HTR-8/SVneo (cell line): ENCODE data around the gene PRDM15.

Experiments
- DNase-seq: peaks from one replicate; pipeline ENCODE4 v3.0.0; 2011; ENCODE audit warnings: low spot score, mixed read lengths; ENCODE audit not compliant: insufficient read length
- FAIRE-seq: peaks from 2 replicates; lab custom pipeline; 2011; peaks lifted over from hg19 to GRCh38; lab: Jason Lieb, UNC

Gene PRDM15

DNA sequence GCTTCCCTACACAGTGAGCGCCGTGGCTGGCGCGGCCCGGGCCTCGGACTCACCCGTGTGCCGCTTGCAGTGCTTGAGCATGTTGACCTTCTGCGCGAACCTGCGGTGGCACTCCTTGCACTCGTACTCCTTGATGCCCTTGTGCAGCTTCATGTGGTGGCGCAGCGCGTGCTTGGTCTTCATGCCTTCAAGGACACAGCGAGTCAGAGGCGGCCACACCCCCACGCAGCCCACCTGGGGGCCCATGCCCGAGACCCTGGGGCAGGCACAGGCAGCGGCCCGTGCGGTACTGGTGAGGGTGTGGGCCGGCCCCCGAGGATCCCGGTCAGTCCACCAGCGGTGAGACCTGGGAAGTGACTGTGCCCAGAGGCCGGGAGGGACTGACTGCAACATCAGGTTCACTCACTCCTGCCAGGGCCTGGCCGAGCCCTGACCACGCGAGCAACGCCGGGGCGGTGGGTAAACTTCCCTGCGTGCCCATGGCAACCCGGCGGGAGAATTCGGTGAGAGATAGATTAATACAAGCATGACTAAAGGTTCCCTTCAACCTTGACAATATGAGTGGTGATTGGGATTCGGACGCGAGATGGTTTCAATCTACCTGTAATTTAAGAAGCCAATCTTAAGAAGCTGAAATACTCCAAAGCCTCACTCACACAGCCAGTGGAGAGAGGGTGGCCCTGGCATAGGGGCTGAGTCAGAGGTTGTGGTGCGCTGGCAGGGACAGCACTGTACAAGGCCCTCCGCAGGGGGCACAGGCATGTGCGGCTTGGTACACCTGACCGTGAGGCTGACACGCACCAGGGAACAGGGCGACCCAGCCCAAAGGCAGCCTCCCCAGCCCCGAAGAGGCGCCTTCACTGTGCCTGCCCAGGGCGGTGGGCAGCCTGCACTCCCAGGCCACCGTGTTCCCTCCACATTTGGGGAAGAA is 63.2 kb downstream of the PRDM15 start:
- no peak for DNase-seq
- no peak for FAIRE-seq

DNA sequence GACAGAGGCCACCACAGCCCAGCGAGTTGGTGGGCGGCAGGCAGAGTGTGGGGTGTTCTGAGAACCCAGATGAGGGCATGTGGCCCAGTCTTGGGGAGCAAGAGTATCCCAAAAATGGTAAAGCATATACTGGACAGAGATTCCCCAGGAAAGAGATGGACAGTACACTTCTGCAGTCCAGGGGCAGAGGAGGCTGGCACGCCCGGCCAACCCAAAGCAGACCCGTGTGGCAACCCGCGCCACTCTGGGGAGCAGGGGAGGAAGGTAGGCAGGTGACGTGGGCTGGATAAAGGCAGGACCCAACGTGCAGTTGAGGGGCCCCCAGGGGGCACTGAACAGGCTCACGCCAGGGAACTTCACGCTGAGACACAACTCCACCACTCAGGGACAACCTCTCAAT is 65.9 kb downstream of the PRDM15 start:
- no peak for DNase-seq
- no peak for FAIRE-seq

DNA sequence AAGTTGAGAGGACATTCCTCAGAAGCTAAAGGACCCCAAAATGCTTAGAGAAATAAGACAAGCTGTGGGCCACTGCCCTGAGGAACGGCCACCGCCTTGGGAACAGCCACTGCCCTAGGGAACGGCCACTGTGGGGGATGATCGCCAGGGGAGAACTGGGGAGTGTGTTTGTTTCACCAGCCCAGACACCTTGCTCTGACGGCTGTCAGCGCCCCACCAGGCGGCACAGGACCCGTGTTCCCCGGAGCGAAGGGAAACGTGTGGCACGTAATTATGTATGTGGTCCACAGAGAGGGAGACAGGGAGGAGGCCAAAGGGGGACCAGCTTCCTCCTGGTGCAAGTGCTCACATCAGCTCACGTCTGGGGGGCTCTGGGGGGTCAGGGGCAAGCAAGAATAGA is 66.5 kb downstream of the PRDM15 start:
- no peak for FAIRE-seq

DNA sequence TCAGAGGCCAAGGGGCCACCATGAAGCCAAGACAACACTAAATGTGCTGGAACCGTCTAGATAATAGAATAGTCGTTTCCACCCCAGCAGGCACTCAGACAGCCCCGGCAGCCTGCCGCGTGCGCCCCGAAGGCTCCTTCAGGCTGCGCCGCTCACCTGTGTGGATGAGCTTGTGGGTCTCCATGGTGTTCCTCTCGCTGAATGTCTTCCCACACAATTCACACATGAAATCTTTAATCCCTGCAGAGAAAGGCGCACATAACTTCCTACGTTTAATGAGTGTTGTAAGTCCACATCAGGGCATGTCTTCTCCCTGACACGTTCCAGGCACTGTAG is 68.6 kb downstream of the PRDM15 start:
- no peak for DNase-seq
- FAIRE-seq = no peak

More for the DNA sequence above, 66.5 kb downstream of the PRDM15 start:
- DNase-seq = no peak

DNA sequence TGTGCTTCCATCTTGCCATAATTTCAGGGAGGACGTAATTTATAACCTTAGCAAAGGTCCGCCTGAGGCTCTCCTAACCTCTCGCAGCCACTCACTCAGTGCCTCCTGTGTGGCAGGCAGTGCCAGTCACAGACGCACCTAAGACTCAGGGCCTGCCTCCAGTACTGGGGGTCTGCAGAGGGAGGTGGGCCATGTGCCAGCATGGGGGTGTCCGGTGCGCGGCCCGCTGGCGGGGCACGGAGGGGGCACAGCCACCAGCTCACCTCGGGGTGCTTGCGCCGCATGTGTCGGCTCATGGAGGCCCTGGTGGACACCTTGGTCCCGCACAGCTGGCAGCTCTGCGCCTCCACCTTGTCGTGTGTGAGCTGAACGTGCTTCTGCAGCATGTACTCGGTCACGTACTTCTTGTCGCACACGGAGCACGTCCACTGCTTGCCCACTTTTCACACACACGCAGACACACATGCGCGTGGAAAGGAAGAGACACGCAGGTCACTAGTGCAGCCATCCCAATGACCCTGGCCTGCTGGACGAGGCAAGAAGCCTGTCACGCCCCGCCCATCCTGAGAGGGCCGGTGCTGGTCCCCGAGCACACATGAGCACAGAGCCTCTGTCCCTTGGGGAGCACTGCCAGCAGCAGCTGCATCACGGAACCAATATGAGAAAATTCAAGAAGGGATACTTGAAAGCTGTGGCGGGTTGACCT is 69.1 kb downstream of the PRDM15 start:
- DNase-seq (no peak), FAIRE-seq (no peak)

DNA sequence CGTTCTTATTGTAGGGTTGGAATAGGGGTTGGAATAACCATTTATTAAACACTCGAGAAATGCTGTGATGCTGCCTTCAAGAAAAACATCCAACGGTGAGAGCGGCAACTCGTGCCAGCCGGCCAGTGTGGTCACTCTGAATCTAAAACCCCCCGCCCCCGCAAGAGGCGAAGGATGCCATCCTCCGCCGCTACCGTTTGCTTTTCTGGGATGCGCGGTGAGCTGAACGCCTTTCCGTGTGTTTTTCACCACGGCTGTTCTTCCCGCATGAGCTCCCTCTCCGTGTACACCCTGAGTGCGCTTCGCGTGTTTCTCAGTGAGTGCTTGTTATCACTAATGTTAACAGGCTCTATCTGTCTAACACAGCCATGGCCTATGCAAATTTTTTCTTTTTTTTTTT is 70.3 kb downstream of the PRDM15 start:
- DNase-seq (no peak), FAIRE-seq (no peak)

DNA sequence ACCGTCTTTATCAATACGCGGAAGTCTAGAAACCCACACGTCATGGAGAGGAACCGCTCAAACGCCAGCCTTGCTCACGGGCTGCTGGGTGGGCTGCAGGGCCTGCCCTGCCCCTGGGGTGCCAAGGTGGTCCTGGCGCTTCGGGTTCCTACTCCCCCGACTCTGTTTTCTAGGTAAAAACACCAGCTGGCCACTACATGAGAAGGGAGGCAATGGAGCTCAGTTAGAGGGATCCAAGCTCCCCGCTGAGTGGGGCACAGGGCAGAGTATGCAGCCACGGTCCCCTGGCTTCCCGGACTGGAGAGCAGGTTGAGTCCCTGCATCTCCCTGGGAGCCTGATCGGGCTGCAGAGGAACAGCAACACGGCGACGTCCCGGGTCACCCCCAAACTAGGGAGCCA is 71.0 kb downstream of the PRDM15 start:
- no peak for DNase-seq
- FAIRE-seq = no peak

DNA sequence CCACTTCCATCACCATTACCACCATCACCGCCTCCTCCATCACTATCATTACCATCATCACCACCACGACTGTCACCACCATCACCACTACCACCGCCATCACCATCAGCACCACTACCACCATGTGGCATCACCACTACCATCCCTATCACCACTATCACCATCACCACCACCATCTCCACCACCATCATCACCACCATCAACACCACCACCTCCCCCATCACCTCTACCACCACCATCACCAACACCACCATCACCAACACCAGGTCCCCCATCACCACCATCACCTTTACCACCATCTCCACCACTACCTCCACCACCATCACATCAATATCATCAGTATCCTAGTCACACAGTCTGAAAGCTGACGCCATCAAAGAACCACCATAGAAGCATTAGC is 72.4 kb downstream of the PRDM15 start:
- FAIRE-seq = no peak

DNA sequence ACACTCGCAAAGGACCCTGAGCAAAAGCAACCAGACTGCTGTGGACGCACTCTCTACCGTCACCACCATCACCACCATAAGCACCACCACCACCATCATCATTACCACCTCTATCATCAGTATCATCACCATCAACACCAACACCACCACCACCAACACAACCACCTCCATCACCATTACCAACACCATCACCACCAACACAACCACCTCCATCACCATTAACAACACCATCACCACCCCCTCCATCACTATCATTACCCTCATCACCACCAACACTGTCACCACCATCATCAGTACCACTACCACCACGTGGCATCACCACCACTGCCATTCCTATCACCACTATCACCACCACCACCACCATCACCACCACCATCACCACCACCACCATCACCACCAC is 73.5 kb downstream of the PRDM15 start:
- FAIRE-seq = peak; percentile 86

More for the DNA sequence above, 72.4 kb downstream of the PRDM15 start:
- no peak for DNase-seq

DNA sequence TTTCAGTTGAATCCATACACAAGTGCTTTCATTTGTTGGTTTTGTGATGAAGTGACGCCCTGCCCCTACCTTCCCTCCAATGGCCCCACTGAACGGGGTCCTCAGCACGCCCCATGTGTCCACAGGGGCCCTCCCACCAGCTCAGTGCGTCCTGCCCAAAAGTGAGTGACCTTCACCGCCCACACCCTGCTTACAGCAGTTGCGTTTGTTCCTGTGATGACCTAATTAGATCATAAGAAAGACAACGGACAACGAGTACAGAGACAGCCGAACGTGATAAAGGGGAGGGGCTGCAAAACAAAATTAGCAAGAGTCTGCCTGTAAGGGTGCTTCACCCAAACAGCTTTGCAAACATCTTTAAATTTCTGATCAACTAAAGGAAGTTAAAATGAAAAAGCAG is 74.1 kb downstream of the PRDM15 start:
- no peak for DNase-seq
- FAIRE-seq = no peak

More for the DNA sequence above, 73.5 kb downstream of the PRDM15 start:
- no peak for DNase-seq

DNA sequence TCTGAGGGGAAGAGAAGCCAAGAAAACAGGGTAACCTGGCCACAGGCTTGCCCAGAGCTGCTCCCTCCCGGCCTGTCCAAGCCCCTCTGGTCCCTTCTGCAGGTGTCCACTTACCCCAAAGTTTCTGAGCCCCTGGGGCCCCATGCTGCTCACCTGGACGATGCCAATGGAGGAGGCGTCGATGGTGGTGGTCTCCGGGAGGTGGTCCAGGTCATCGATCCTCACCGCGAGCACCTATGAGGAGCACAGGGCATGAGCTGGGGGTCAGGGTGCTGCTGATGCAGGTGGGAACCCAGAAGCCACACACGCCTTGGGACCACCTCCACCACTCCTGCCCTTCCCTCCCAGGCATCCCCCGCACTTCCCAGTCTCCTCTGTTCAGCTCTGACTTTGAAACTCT is 74.8 kb downstream of the PRDM15 start:
- DNase-seq (no peak), FAIRE-seq (no peak)

DNA sequence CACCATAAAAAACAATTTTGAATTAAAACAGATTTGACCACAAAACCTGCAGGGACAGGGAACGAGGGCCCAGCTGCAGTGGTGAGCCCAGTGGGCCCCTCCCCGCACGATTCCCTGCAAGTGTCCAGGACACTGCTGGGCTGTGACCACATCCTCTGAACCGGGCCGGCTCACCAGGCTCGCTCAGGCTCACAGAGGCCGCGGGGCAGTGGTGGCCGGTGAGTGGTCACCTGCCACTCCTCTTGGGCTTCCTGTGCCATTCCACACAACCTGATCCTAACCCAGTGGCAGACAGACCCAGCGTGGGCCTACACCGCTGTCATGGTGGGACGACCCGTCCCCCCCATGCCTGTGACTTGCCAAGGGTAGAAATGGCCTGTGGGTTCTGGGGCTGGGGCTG is 75.8 kb downstream of the PRDM15 start:
- FAIRE-seq (no peak), DNase-seq (no peak)

DNA sequence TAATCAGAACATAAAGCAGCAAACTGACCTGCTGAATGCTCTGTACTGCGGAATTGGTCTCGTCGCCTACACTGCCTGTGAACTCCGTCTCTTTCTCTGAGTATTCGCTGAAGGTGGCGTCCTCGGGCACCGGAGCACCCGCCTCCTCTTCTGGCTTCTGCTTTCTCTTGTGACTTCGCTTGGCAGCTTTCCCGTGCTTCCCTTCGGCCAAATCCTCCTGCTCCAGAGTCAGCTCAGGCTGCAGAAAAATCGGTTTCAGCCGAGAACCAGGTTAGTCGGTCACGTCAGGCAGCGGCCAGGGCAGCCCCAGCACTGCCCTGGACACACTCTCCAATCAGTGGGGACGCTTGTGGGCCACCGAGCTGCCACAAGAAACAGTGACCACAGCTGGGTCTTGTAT is 76.5 kb downstream of the PRDM15 start:
- DNase-seq = no peak
- no peak for FAIRE-seq

DNA sequence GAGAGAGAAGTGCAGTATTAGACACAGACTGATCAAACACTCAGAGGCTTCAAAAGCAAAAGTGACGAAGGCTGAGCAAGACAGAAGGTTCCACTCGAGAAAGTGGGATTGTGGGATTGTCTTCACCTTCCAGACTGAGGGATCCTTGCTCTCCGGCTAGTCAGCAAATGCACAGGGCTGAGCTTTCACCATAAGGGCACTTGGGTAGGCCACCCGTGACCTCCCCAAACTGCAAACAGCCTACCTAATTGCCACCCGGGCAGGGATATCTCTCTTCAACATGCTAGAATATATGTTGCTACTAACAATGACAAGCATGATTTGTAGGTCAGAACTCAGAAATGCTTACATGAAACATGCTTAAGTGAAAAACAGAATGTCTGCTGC is 77.0 kb downstream of the PRDM15 start:
- no peak for DNase-seq
- no peak for FAIRE-seq

DNA sequence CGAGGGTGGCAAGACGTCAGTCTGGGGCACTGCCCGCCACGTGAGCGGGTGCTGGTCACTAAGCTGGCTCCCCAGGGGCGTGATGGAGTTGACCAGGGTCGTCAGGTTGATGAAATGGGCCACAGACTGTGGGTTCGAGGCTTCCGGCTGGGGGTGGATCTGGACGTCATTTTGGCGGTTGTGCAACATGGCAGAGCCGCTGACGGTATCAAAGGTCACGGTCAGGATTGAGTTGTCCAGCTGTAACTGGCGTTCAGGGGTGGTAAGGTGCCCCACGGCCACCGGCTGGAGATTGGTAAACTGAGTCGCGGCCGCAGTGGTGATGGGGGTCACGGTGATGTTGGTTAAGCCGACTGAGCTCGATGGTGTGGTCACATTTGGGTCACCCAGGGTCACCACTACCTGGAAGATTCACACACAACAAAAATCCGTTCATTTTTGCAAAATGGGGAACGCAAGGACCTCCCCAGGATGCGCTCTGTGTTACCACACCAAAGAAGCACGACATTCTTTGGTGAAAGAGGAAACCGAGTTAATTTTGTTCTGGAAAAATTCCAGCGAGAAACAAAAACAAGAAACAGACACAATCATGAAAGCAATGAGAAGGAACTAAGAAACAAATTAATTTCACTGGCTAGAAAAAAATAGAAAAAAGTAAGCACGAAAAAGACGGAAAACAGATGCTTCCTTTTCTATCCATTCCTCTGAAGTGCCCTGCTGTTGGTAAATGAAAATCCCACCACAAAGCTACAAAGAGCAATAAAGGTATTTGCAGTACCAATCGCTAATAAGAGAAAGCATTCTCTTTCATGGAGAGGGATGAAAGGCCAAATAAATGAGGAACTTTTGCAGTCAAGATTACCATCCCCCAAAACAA is 77.6 kb downstream of the PRDM15 start:
- FAIRE-seq (peak; percentile 40), DNase-seq (no peak)

DNA sequence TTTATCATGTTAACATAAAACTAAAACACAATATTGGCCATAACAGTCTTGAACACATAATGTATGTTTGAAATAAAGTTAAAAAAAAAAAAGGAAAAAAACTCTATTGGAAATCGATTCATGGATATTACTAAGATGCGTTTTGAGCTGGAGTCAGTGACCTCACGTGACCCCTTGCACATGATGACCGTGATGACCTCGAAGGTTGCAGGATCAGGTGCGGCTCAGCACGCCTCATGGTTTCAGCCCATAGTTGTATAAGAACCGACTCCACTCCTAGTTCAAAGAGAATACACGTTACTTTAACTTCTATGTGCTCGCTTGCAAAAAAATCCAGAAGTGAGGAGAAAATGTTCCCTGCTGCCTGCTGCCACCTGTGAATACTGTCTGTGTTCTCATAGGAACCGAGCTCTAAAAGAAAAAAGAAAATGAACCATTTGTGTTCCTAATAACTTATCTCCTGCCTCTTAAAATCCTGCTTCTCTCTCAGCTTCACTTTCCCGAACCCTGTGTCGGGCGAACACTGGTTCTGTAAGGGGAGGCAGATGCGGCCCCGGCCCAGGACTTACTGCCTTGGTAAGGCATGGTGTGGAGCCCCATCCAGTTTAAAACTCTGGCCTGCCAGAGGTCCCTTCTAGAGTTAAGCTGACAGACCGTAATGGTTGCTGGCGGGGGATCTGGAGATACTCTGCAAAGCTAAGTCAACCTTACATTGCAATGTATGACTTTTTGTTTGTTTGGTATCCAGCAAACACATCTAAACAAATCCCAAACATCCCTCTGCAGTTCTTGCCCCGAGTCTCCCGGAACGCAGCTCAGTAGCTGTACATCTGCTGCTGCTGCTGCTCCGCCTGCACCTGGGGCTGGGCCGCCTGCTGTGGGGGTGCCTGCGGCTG is 78.5 kb downstream of the PRDM15 start:
- FAIRE-seq (no peak), DNase-seq (no peak)

DNA sequence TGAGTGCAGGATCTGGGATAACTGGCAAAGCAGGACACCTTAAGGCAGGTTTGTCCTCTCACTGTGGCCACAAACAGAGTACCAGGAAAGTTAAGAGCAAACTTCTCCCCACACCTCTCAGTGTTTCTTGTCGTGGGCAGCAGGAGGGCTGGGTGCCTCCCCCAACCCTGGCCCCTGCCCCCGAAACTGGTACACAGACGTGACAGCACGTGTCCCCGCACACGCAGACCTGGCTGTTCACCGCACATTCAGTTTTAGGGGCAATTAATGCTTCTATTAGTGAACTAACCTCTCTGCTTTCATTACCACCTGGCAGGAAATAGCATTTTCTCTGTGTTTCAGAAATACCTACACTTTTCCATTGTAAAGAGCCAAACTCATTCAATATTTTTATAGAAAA is 79.4 kb downstream of the PRDM15 start:
- FAIRE-seq (no peak), DNase-seq (no peak)

DNA sequence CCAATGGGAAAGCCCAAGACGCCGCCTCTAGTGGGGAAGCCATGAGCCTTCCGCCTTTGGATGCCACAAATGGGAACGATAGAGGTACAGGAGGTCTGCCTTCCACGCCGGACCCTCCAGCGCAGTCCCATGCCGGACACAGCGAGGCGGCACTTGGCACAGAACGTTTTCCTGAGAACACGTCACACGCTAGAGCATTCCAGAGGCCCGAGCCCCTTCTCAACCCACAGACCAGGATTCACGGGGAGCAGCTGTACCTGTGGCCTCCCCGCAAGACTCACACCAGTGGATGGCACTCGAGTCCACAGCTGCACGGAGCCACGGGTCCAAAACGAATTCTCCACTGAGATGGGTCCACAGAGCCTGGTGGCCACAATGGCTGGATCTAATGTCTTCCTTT is 80.8 kb downstream of the PRDM15 start:
- DNase-seq (no peak), FAIRE-seq (no peak)

DNA sequence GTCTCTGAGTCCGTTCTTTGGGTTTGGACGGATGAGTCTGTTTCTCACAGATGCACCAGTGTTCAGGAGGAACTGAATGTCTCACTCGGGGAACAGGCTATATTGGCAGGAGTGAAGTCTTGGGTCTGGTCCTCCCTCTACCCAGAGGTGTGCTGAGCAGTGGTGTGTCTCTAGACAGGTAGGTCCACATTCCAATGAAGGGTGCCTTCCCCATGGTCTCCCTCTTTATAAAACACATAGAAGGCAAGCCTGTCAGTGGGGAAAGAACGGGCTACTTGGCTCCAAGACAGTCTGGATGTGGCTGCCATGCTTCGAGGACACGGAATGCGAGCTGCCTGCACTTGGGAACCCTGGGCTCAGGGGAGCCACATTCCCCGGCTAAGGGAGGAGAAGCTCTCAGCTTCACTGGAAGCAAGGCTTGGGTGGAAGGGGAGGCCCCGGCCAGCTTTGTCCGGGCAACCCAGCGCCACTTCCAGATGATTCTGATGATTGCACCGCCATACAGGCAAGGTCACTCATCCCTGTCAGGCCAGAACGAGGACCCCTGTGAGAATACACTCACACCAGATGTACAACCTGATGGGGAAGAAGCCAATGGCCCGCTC is 82.6 kb downstream of the PRDM15 start:
- no peak for FAIRE-seq
- no peak for DNase-seq
